Measurements from ENCODE around the gene RFT1. TPM values are rescaled to one million over a fixed set of nuclear protein-coding genes. Genes with fewer than 3 reads are reported as not detected.

RFT1 gene
- total RNA-seq, 4 donors from 2014 or later, result 4.9 to 18.2 (median 12.8) TPM

DNA sequence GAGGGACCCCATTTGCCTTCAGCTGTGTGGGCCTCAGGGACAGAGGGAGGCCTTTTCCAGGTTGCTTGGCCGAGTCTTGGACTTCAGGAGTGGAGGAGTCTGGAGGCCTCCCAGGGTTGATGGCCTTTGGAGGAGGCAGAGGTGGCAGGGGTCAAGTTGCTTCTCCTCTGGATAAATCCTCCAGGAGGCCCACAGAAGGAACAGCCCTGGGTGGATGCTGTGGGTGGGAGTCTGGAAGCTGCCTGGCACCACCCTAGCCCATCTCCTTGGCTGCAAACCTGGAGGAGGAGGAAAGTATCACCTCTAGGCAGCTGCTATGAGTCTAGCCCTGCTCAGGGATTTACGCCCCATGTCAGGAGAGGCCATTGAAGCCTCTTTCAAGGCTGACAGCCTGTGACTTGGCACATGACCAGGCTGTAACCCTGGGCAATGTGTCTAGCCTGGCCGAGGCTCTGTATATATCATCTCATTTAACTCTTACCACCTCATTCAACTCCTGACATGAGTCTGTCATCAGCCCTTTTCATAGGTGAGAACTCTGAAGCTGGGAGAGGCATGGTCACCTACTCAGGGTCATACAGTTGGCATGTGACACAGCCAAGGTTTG, 27.8 kb upstream of the RFT1 start:
- DNase-seq, result no peak
- Histone ChIP-seq H3K27ac (no peak overlapping the region), H3K4me1 (peaks cover 36 to 85% (median 46%) of the 10 kb centered on the region in 3 donors), H3K27me3 (peaks cover 0 to 20% (median 0%) of the 10 kb centered on the region in 4 donors), H3K9me3 (no peaks in the 10 kb centered on the region), H3K36me3 (no peaks in the 10 kb centered on the region), H3K4me3 (no peak overlapping the region)
- 40 to 71% methylated on average over 2 to 3 of the region's 3 CpGs for WGBS, 2 donors
- intact Hi-C loops (cut with DNase I), result no loop called here
- TF ChIP-seq POLR2A (IDR thresholded peaks at IDR 0.05), result no peak
- TF ChIP-seq, protein P1, sequence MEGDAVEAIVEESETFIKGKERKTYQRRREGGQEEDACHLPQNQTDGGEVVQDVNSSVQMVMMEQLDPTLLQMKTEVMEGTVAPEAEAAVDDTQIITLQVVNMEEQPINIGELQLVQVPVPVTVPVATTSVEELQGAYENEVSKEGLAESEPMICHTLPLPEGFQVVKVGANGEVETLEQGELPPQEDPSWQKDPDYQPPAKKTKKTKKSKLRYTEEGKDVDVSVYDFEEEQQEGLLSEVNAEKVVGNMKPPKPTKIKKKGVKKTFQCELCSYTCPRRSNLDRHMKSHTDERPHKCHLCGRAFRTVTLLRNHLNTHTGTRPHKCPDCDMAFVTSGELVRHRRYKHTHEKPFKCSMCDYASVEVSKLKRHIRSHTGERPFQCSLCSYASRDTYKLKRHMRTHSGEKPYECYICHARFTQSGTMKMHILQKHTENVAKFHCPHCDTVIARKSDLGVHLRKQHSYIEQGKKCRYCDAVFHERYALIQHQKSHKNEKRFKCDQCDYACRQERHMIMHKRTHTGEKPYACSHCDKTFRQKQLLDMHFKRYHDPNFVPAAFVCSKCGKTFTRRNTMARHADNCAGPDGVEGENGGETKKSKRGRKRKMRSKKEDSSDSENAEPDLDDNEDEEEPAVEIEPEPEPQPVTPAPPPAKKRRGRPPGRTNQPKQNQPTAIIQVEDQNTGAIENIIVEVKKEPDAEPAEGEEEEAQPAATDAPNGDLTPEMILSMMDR (IDR thresholded peaks at IDR 0.05), result no peak

DNA sequence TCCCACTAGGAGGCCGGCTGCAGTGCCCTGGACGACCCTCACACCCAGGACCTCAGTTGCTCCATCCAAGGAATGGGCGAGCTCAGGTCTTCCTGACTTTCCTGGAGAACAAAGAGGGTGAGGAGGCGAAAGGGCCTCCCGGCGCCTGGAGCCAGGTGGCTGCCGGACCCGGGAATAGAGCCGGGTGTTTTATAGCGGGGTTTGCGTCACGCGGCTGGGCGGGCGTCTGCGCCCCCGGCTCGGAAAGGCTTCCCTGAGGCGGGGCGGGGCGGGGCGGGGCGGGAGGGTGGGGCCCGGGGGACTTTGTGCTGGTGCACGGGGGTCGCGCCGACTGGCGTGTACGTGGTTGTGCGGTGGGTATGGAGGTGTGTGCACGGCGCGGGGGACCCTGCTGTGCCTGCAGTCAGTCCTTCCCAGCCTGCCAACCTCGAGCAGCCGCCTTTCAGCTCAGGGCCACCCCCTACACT, 26.2 kb upstream of the RFT1 start:
- Histone ChIP-seq H3K36me3 (no peaks in the 10 kb centered on the region), H3K27me3 (peaks cover 0 to 20% (median 0%) of the 10 kb centered on the region in 4 donors), H3K9me3 (no peaks in the 10 kb centered on the region), H3K4me3 (peak overlapping the region in 1 of 4 donors; percentile 32), H3K27ac (peak overlapping the region in 1 of 4 donors; percentile 39), H3K4me1 (peaks cover 29 to 72% (median 37%) of the 10 kb centered on the region in 3 donors)
- no peak for TF ChIP-seq POLR2A (IDR thresholded peaks at IDR 0.05)
- TF ChIP-seq, protein P1 (IDR thresholded peaks at IDR 0.05), result no peak
- intact Hi-C loops (cut with DNase I), result no loop called here
- no peak for DNase-seq
- WGBS, 2 donors, result 12 to 18% methylated on average over 6 to 7 of the region's 36 CpGs

DNA sequence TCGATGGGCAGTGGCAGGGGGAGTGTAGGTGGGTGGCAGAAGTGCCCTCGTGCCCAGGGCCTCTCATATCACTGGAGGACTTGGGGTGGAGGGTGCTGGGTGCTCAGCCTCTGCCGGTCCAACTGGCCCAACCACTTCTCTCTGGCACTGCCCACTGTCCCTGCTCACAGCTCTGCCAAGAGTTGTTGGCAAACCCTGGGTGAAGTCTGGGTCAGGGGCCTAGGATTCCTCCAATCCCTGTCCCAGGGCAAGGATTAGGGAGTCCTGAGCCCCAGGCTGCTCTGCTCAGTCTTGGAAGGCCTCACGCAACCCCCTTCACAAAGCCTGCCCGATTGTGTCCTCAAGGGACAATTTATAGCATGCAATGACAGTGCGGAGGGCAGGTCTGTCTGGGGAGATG, 25.5 kb upstream of the RFT1 start:
- TF ChIP-seq POLR2A (IDR thresholded peaks at IDR 0.05), result no peak
- TF ChIP-seq, protein P1 (IDR thresholded peaks at IDR 0.05), result no peak
- Histone ChIP-seq H3K9me3 (no peaks in the 10 kb centered on the region), H3K27me3 (peaks cover 0 to 20% (median 0%) of the 10 kb centered on the region in 4 donors), H3K4me3 (no peak overlapping the region), H3K4me1 (peaks cover 30 to 73% (median 38%) of the 10 kb centered on the region in 3 donors), H3K27ac (peak overlapping the region in 1 of 4 donors; percentile 39), H3K36me3 (no peaks in the 10 kb centered on the region)
- 30 to 59% methylated on average over 4 to 6 of the region's 6 CpGs for WGBS, 2 donors
- no peak for DNase-seq
- intact Hi-C loops (cut with DNase I), result no loop called here

DNA sequence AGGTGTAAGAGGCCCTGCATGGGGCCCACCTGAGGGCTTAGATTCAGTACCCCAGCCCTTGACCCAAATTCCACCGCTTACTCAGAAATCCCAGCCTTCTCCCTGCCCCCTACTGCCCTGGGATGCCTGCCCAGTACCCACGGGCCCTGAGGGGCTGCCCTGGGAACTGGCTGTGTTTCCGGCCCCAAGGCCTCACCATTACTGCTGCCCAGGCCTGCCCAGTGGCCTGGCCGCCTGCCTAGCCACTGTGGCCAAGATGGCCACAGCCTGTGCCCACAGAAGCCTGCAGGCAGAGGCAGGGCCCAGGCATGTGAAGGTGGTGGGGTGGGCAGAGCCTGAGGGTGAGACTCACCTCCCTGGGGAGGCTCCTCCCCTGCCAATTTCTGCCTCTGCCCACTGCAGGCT, 24.6 kb upstream of the RFT1 start:
- no peak for TF ChIP-seq POLR2A (IDR thresholded peaks at IDR 0.05)
- TF ChIP-seq, protein P1 (IDR thresholded peaks at IDR 0.05), result no peak
- 44 to 63% methylated on average over 2 of the region's 4 CpGs for WGBS, 2 donors
- Histone ChIP-seq H3K27ac (no peak overlapping the region), H3K27me3 (peaks cover 0 to 20% (median 0%) of the 10 kb centered on the region in 4 donors), H3K9me3 (no peaks in the 10 kb centered on the region), H3K36me3 (no peaks in the 10 kb centered on the region), H3K4me3 (no peak overlapping the region), H3K4me1 (peaks cover 28 to 73% (median 38%) of the 10 kb centered on the region in 3 donors)
- intact Hi-C loops (cut with DNase I), result no loop called here
- DNase-seq, result no peak

DNA sequence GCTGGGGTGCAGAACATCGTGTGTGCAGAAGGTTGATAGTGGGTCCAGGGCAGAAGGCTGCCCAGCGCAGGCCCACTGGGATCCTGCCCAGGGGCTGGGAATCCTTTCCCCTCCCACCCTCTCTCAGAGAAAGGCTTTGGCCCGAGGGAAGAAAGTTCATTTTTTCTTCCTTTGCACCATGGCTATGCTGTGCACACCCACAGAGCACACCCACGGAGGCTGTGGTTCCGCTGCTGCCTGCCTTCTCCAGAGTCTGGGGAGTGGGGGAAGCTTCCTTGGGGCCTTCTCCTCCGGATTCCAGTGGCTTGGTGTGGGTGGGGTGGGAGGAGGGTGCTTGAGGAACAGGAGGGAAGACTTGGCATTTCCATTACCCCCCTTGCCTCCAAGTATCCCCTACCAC, 23.7 kb upstream of the RFT1 start:
- peaks cover 28 to 69% (median 37%) of the 10 kb centered on the region in 3 donors for H3K4me1 ChIP-seq
- WGBS, 2 donors, result 34 to 53% methylated on average over 3 to 5 of the region's 6 CpGs
- H3K36me3 ChIP-seq, result no peaks in the 10 kb centered on the region
- no peaks in the 10 kb centered on the region for H3K9me3 ChIP-seq
- TF ChIP-seq POLR2A (IDR thresholded peaks at IDR 0.05), result no peak
- TF ChIP-seq, protein P1 (IDR thresholded peaks at IDR 0.05), result no peak
- DNase-seq, result no peak
- peaks cover 0 to 20% (median 0%) of the 10 kb centered on the region in 4 donors for H3K27me3 ChIP-seq
- H3K4me3 ChIP-seq, result no peak overlapping the region
- intact Hi-C loops (cut with DNase I), result no loop called here
- no peak overlapping the region for H3K27ac ChIP-seq

Data from esophagus squamous epithelium (tissue), 5 donors.